ENCODE measurements around the gene HSPB3.

The HSPB3 gene

GRCh38 chr5:54446379-54446732 is 9.1 kb upstream of the HSPB3 start:
- H3K4me1 Mint-ChIP-seq, result peaks cover 17% of the 10 kb centered on the region
- peak overlapping the region in 2 of 3 experiments; percentile 2 to 54 for H3K27ac Mint-ChIP-seq
- H3K27me3 Mint-ChIP-seq (ENCODE audit: low read depth), result no peaks in the 10 kb centered on the region
- no peak for TF ChIP-seq CTCF (IDR thresholded peaks at IDR 0.05; ENCODE audit: unreplicated experiment in 3 of 3)
- peak overlapping the region in 1 of 3 experiments; percentile 17 for H3K4me3 Mint-ChIP-seq
- H3K9me3 Mint-ChIP-seq, result no peaks in the 10 kb centered on the region
- no peaks in the 10 kb centered on the region for H3K36me3 Mint-ChIP-seq (ENCODE audit: low read depth)

- no peak for TF ChIP-seq CTCF (IDR thresholded peaks at IDR 0.05; ENCODE audit: unreplicated experiment in 3 of 3)
- H3K27ac Mint-ChIP-seq, result no peak overlapping the region
- H3K9me3 Mint-ChIP-seq, result no peaks in the 10 kb centered on the region
- no peaks in the 10 kb centered on the region for H3K27me3 Mint-ChIP-seq (ENCODE audit: low read depth)
- no peak overlapping the region for H3K4me3 Mint-ChIP-seq
- no peaks in the 10 kb centered on the region for H3K36me3 Mint-ChIP-seq (ENCODE audit: low read depth)
- H3K4me1 Mint-ChIP-seq, result peaks cover 22% of the 10 kb centered on the region
Observed at GRCh38 chr5:54449923-54450322, 5.6 kb upstream of the HSPB3 start.

- Mint-ChIP-seq H3K4me3 (no peak overlapping the region), H3K27me3 (ENCODE audit: low read depth) (no peaks in the 10 kb centered on the region), H3K36me3 (ENCODE audit: low read depth) (no peaks in the 10 kb centered on the region), H3K9me3 (no peaks in the 10 kb centered on the region), H3K27ac (no peak overlapping the region), H3K4me1 (peaks cover 23% of the 10 kb centered on the region)
- no peak for TF ChIP-seq CTCF (IDR thresholded peaks at IDR 0.05; ENCODE audit: unreplicated experiment in 3 of 3)
Observed at GRCh38 chr5:54450542-54450941, 5.0 kb upstream of the HSPB3 start.

- Mint-ChIP-seq H3K27ac (no peak overlapping the region), H3K36me3 (ENCODE audit: low read depth) (no peaks in the 10 kb centered on the region), H3K9me3 (no peaks in the 10 kb centered on the region), H3K27me3 (ENCODE audit: low read depth) (no peaks in the 10 kb centered on the region), H3K4me1 (peaks cover 21% of the 10 kb centered on the region), H3K4me3 (no peak overlapping the region)
- no peak for TF ChIP-seq CTCF (IDR thresholded peaks at IDR 0.05; ENCODE audit: unreplicated experiment in 3 of 3)
Observed at GRCh38 chr5:54453046-54453445, 2.5 kb upstream of the HSPB3 start.

- H3K36me3 Mint-ChIP-seq (ENCODE audit: low read depth), result no peaks in the 10 kb centered on the region
- no peaks in the 10 kb centered on the region for H3K27me3 Mint-ChIP-seq (ENCODE audit: low read depth)
- H3K9me3 Mint-ChIP-seq, result peaks cover 1% of the 10 kb centered on the region
- H3K4me3 Mint-ChIP-seq, result peak overlapping the region in 1 of 3 experiments; percentile 98
- TF ChIP-seq CTCF (IDR thresholded peaks at IDR 0.05; ENCODE audit: unreplicated experiment in 3 of 3), result no peak
- peak overlapping the region; percentile 76 to 93 (median 77) for H3K27ac Mint-ChIP-seq
- peaks cover 28% of the 10 kb centered on the region for H3K4me1 Mint-ChIP-seq
Observed at GRCh38 chr5:54454602-54455001, 897 bp upstream of the HSPB3 start.

- TF ChIP-seq CTCF (IDR thresholded peaks at IDR 0.05; ENCODE audit: unreplicated experiment in 3 of 3), result no peak
- no peaks in the 10 kb centered on the region for H3K36me3 Mint-ChIP-seq (ENCODE audit: low read depth)
- peaks cover 3% of the 10 kb centered on the region for H3K27me3 Mint-ChIP-seq (ENCODE audit: low read depth)
- peak overlapping the region; percentile 36 to 91 (median 81) for H3K4me3 Mint-ChIP-seq
- peaks cover 28% of the 10 kb centered on the region for H3K4me1 Mint-ChIP-seq
- peak overlapping the region; percentile 95 to 96 (median 95) for H3K27ac Mint-ChIP-seq
- peaks cover 13% of the 10 kb centered on the region for H3K9me3 Mint-ChIP-seq
Observed at GRCh38 chr5:54457094-54457862, 1.8 kb downstream of the HSPB3 start.

Data from nephron (organoid).